Activated B cell treated with CpG ODN at 0.5 μM for 24 hours (primary cell): ENCODE results near the gene VAT1. TPM values are rescaled to one million over a fixed set of nuclear protein-coding genes. Genes with fewer than 3 reads are reported as not detected.
"Not testable (repeated sequence)": the region's sequence is repeated elsewhere in the genome, so short reads cannot be mapped to it uniquely, and the experiment has no call there.

Experiments used
- ATAC-seq: fragments of 200-7000 bp; cut with Tn5 transposase; one replicate; pipeline ENCODE4 v1.10.0; 2021; ENCODE audit warnings: low read depth, mild to moderate bottlenecking, moderate library complexity
- CTCF ChIA-PET: fragments of 350-600 bp; sonication (Branson Sonifier 250); formaldehyde crosslinking; loops from one replicate; lab custom pipeline; 2021; ENCODE audit warnings: antibody characterized with exemption; lab: Charles Lee
- POLR2A ChIA-PET: fragments of 350-600 bp; sonication (Branson Sonifier 250); formaldehyde crosslinking; loops from one replicate; lab custom pipeline; 2021; ENCODE audit warnings: antibody characterized with exemption; lab: Charles Lee
- DNase-seq: peaks from one replicate; pipeline ENCODE4 v3.0.0; 2022
- H3K27ac Mint-ChIP-seq: one replicate; pipeline ENCODE4 v1.8.0; 2020; ENCODE audit warnings: mixed read lengths
- H3K27me3 Mint-ChIP-seq: one replicate; pipeline ENCODE4 v1.8.0; 2021; ENCODE audit warnings: mixed read lengths
- H3K36me3 Mint-ChIP-seq: one replicate; pipeline ENCODE4 v1.8.0; 2021; ENCODE audit warnings: low read depth, mixed read lengths
- H3K4me1 Mint-ChIP-seq: one replicate; pipeline ENCODE4 v1.8.0; 2021; ENCODE audit warnings: mixed read lengths
- H3K4me3 Mint-ChIP-seq: one replicate; pipeline ENCODE4 v1.8.0; 2020; ENCODE audit warnings: mild to moderate bottlenecking, mixed read lengths
- H3K9me3 Mint-ChIP-seq: one replicate; pipeline ENCODE4 v1.8.0; 2020; ENCODE audit warnings: mixed read lengths
- CTCF ChIP-seq: fragments of 200-600 bp; IDR thresholded peaks from one replicate; pipeline ENCODE4 v1.8.0; 2022; ENCODE audit warnings: antibody characterized with exemption, mild to moderate bottlenecking
- intact Hi-C: fragments of 100-400 bp; cut with micrococcal nuclease; formaldehyde crosslinking; loops from one replicate; pipeline ENCODE4 v1.15.1; 2024
- total RNA-seq: library from RNA; stranded (reverse); gene quantifications from 2 replicates; pipeline ENCODE4 v1.2.3, GENCODE V29; 2022

VAT1 gene
- total RNA-seq, 1 donor from 2014 or later, result 34.4 TPM

GRCh38 chr17:42997984-42998938 is 23.9 kb downstream of the VAT1 start, which contains the start of gene RPL27:
Gene RPL27 (plus strand): TSS chr17:42998419. CDS start chr17:42998751, 332 bp downstream.
- peak within 1 kb of the TSS; percentile 98 for H3K4me3 Mint-ChIP-seq
- DNase-seq (peak; percentile 95), ATAC-seq (peak; percentile 95)
- TF ChIP-seq CTCF, result peak; percentile 78
- ChIA-PET CTCF (interaction anchor here (0.7 to 2.5 kb wide), 23 partner anchors 8 to 420 kb away, joined by 3 to 19 read pairs (median 6); partner anchors contain the start of genes AARSD1, BECN1, IFI35 and NBR1), POLR2A (interaction anchor here (0.5 to 4.4 kb wide), 50 partner anchors 8 to 980 kb away, joined by 3 to 124 read pairs (median 6); partner anchors contain the start of genes AARSD1, AOC2, BECN1 and BRCA1)
- H3K4me1 Mint-ChIP-seq, result peaks cover 31% of the 10 kb centered on the region
- intact Hi-C loops, result loop anchor here (1.0 to 2.0 kb wide), 13 partner anchors 8 to 486 kb away; partner anchors contain the start of genes AARSD1, BECN1, BRCA1 and IFI35
- H3K27ac Mint-ChIP-seq, result peak within 1 kb of the TSS; percentile 97
- H3K9me3 Mint-ChIP-seq, result no peaks in the 10 kb centered on the region
- no peaks in the 10 kb centered on the region for H3K27me3 Mint-ChIP-seq
- peaks cover 60% of the 10 kb centered on the region for H3K36me3 Mint-ChIP-seq

GRCh38 chr17:42997390-42997983 is 24.7 kb downstream of the VAT1 start:
- Mint-ChIP-seq H3K4me1 (peaks cover 31% of the 10 kb centered on the region), H3K9me3 (no peaks in the 10 kb centered on the region), H3K4me3 (peak overlapping the region; percentile 98), H3K27ac (peak overlapping the region; percentile 97), H3K36me3 (peaks cover 61% of the 10 kb centered on the region), H3K27me3 (no peaks in the 10 kb centered on the region)
- TF ChIP-seq CTCF, result no peak
- intact Hi-C loops, result no loop called here
- CTCF ChIA-PET, result interaction anchor here (0.9 to 2.5 kb wide), 22 partner anchors 9 to 419 kb away, joined by 3 to 19 read pairs (median 6); partner anchors contain the start of genes AARSD1, BECN1, IFI35 and NBR1
- no peak for ATAC-seq
- POLR2A ChIA-PET, result interaction anchor here (0.5 to 4.4 kb wide), 43 partner anchors 9 to 1282 kb away, joined by 3 to 124 read pairs (median 7); partner anchors contain the start of genes AARSD1, AOC2, BECN1 and BRCA1
- DNase-seq, result no peak

GRCh38 chr17:42993913-42994312 is 28.3 kb downstream of the VAT1 start:
- H3K9me3 Mint-ChIP-seq, CTCF ChIA-PET, DNase-seq, H3K27me3 Mint-ChIP-seq, intact Hi-C loops, H3K4me3 Mint-ChIP-seq, H3K27ac Mint-ChIP-seq, POLR2A ChIA-PET, ATAC-seq: not testable (repeated sequence)
- peaks cover 37% of the 10 kb centered on the region for H3K4me1 Mint-ChIP-seq
- H3K36me3 Mint-ChIP-seq, result peaks cover 65% of the 10 kb centered on the region

GRCh38 chr17:42992872-42993271 is 29.3 kb downstream of the VAT1 start:
- intact Hi-C loops, result no loop called here
- ChIA-PET CTCF (no interaction called here), POLR2A (interaction anchor here (0.5 to 0.6 kb wide), 3 partner anchors 13 to 571 kb away, joined by 3 to 4 read pairs (median 4); partner anchors contain the start of gene PTGES3L)
- no peaks in the 10 kb centered on the region for H3K9me3 Mint-ChIP-seq
- no peaks in the 10 kb centered on the region for H3K27me3 Mint-ChIP-seq
- no peak for DNase-seq
- peaks cover 68% of the 10 kb centered on the region for H3K36me3 Mint-ChIP-seq
- no peak overlapping the region for H3K27ac Mint-ChIP-seq
- H3K4me1 Mint-ChIP-seq, result peaks cover 32% of the 10 kb centered on the region
- no peak for ATAC-seq
- TF ChIP-seq CTCF, result no peak
- H3K4me3 Mint-ChIP-seq, result no peak overlapping the region

- H3K4me3 Mint-ChIP-seq, result no peak overlapping the region
- no peak for DNase-seq
- no peak for ATAC-seq
- peaks cover 79% of the 10 kb centered on the region for H3K36me3 Mint-ChIP-seq
- ChIA-PET CTCF (no interaction called here), POLR2A (interaction anchor here (1.0 kb wide), 1 partner anchor 10 kb away, joined by 3 read pairs; no protein-coding TSS in a partner anchor)
- no peak for TF ChIP-seq CTCF
- H3K4me1 Mint-ChIP-seq, result peaks cover 29% of the 10 kb centered on the region
- no peaks in the 10 kb centered on the region for H3K9me3 Mint-ChIP-seq
- H3K27me3 Mint-ChIP-seq, result no peaks in the 10 kb centered on the region
- H3K27ac Mint-ChIP-seq, result no peak overlapping the region
- intact Hi-C loops, result no loop called here
Observed at GRCh38 chr17:42991471-42991870, 30.7 kb downstream of the VAT1 start.
